PC-9 (cell line): ENCODE measurements around the gene INVS.

Source experiments
- EZH2 ChIP-seq: fragments of 200-600 bp; sonication (generic); IDR thresholded peaks from 2 replicates; pipeline ENCODE4 v1.8.0; 2017; ENCODE audit warnings: antibody characterized with exemption, low read depth
- TF ChIP-seq, protein P1 (sequence below): fragments of 200-600 bp; sonication (generic); conservative IDR thresholded peaks from 2 replicates; pipeline ENCODE4 v1.6.1; 2017; ENCODE audit warnings: mixed run types, antibody characterized with exemption, mild to moderate bottlenecking, moderate library complexity

DNA sequence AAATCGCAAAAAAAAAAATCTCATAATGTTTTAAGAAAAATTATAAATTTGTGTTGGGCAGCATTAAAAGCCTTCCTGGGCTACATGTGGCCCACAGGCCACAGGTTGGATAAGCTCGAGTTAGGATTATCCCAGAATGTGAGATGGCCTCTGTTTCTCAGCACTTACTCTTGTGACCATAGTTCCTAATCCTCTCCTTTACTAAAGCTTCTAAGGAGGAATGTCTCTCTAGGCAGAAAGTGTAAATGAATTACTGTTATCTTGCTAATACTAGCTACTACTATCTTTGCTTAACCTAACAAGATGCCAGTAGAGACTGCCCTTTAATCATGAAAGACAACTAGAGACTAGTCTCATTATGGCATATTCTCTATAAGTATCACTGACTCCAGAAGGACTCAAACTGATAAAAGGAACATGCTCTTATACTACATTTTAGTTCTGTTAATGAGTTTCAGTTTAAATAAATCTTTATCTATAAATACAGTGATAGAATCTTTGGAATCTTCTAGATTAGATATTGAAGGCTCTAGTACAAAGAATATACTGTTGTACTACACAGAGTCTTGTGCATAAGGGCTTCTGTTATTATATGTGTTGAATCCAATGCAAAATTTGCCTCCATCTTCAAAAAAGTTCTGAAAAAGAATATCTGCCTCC, 13.8 kb downstream of the INVS start:
- TF ChIP-seq, protein P1, sequence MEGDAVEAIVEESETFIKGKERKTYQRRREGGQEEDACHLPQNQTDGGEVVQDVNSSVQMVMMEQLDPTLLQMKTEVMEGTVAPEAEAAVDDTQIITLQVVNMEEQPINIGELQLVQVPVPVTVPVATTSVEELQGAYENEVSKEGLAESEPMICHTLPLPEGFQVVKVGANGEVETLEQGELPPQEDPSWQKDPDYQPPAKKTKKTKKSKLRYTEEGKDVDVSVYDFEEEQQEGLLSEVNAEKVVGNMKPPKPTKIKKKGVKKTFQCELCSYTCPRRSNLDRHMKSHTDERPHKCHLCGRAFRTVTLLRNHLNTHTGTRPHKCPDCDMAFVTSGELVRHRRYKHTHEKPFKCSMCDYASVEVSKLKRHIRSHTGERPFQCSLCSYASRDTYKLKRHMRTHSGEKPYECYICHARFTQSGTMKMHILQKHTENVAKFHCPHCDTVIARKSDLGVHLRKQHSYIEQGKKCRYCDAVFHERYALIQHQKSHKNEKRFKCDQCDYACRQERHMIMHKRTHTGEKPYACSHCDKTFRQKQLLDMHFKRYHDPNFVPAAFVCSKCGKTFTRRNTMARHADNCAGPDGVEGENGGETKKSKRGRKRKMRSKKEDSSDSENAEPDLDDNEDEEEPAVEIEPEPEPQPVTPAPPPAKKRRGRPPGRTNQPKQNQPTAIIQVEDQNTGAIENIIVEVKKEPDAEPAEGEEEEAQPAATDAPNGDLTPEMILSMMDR, result no peak
- no peak for TF ChIP-seq EZH2
